Subcutaneous adipose tissue (tissue), 4 donors: ENCODE results near the gene MTNR1A. TPM values are rescaled to one million over a fixed set of nuclear protein-coding genes. Genes with fewer than 3 reads are reported as not detected.

Experiments
- total RNA-seq, 4 donors: library from RNA; depleted of rRNA; stranded (reverse); fragments of >200 nt; gene quantifications; one replicate each; pipeline ENCODE4 v1.1.0, GENCODE V29; 2016
- TF ChIP-seq, protein P1 (sequence below): fragments of 450-650 bp; IDR thresholded peaks from one replicate; pipeline ENCODE4 v1.5.1; 2016; ENCODE audit warnings: low read depth, mild to moderate bottlenecking, control low read depth, antibody characterized with exemption, moderate library complexity

The MTNR1A gene
- total RNA-seq, 4 donors from 2014 or later = not detected

- TF ChIP-seq, protein P1, sequence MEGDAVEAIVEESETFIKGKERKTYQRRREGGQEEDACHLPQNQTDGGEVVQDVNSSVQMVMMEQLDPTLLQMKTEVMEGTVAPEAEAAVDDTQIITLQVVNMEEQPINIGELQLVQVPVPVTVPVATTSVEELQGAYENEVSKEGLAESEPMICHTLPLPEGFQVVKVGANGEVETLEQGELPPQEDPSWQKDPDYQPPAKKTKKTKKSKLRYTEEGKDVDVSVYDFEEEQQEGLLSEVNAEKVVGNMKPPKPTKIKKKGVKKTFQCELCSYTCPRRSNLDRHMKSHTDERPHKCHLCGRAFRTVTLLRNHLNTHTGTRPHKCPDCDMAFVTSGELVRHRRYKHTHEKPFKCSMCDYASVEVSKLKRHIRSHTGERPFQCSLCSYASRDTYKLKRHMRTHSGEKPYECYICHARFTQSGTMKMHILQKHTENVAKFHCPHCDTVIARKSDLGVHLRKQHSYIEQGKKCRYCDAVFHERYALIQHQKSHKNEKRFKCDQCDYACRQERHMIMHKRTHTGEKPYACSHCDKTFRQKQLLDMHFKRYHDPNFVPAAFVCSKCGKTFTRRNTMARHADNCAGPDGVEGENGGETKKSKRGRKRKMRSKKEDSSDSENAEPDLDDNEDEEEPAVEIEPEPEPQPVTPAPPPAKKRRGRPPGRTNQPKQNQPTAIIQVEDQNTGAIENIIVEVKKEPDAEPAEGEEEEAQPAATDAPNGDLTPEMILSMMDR = no peak
Measured at GRCh38 chr4:186584912-186585311, 29.5 kb upstream of the MTNR1A start.

DNA sequence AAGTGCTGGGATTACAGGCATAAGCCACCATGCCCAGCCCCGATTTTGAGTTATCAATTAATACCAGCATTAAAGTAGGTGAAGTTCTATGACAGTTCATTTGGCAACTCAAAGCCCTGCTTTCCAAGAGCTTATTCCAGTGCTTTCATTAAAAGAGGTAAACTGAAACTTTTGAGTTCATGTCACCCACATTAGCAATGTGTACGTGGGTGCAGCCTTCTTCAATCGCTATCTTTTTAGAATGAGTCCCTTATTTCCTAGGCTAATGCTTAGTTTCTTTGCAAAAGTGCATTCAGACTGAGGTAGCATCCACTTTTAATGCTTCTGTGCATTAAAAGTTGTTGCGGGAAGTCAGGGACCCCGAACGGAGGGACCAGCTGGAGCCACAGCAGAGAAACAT lies 26.1 kb upstream of the MTNR1A start:
- TF ChIP-seq, protein P1 = no peak

- TF ChIP-seq, protein P1 = no peak
Measured at GRCh38 chr4:186580669-186581068, 25.3 kb upstream of the MTNR1A start.

- TF ChIP-seq, protein P1 = no peak
Measured at GRCh38 chr4:186570193-186570996, 15.0 kb upstream of the MTNR1A start.

DNA sequence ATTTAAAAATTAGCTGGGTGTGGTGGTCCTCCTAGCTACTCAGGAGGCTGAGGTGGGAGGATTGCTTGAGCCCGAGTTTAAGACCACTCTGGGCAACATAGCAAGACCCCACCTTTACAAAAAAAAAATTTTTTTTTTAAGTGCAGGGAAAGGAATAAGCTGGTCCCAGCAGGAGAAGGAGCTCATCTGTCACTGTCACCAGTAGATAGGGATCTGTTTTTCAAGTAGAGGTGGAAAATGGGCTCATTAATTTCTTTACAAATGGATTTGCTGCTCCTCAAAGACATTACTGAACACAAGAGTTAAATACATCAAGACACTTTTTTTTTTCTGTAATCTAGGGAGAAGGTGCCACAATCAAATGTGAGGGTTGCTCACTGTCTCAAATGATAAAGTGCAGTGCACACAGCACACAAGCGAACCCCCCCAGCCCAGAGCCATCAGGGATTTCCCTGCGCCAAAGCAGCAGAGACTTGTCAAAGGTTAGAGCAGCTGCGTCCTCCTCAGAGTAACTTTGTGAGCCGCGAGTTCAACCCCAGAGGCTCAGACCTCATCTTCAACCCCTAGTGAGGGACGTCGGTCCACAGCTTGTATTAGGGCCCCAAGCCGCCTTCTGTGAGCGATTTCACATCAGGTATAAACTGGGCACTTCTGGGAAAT lies 14.3 kb upstream of the MTNR1A start:
- TF ChIP-seq, protein P1 = no peak

DNA sequence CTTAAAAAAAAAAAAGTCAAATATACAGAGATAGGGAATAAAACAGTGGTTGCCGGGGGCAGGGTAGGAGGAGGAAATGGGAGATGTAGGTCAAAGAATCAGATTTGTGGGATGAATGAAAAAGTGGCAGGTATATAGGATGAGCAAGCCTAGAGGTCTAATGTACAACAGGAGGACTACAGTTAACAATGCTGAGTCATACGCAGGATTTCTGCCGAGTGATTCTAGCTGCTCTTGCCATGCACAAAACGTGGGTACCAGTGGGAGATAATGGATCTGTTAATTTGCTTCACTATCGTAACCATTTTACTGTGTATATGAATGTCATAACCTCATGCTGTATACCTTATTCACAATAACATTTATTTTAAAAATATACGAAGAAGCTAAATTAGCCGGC lies 10.7 kb upstream of the MTNR1A start:
- TF ChIP-seq, protein P1 = no peak

DNA sequence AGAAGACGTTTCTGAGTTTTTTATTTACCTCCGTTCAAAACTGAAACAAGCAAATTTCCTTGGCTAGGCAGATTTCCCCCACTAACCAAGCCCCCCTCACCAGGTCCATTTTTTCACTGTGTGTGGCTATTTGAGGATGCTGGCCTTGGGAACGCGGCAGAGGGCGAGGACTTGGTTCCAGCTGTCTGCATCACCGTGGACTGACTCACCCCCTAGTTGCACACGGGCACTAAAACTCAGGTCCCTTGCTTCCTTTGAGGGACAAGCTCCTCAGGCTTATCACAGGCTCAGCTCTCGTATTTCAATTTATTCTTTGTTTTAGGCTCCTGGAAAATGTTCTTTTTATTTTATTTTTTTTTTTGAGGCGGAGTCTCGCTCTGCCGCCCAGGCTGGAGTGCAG lies 8.4 kb upstream of the MTNR1A start:
- TF ChIP-seq, protein P1 = no peak
